SK-N-SH (cell line): ENCODE results near the gene PASK. TPM values are rescaled to one million over a fixed set of nuclear protein-coding genes. Genes with fewer than 3 reads are reported as not detected.

Experiments
- CTCF ChIA-PET: fragments of 300-600, 350-600 bp; formaldehyde crosslinking; extraction: SDS; loops from one replicate; lab custom pipeline; 2021; lab: Yijun Ruan, JAX
- POLR2A ChIA-PET: fragments of 350-600 bp; sonication (Branson Sonifier 250); formaldehyde crosslinking; extraction: SDS; loops from one replicate; lab custom pipeline; 2020; ENCODE audit warnings: antibody characterized with exemption, inconsistent platforms; lab: Yijun Ruan, JAX
- DNase-seq: peaks from one replicate; pipeline ENCODE4 v3.0.0; 2012
- H2AFZ ChIP-seq: fragments of 200-600 bp; sonication (generic); 2 replicates; pipeline ENCODE4 v1.8.1; 2016; ENCODE audit warnings: antibody characterized with exemption, mild to moderate bottlenecking, low read depth
- H3F3A ChIP-seq: fragments of 200-600 bp; sonication (generic); replicated peaks from 2 replicates; pipeline ENCODE3; 2016; ENCODE audit warnings: antibody characterized with exemption, mild to moderate bottlenecking; ENCODE audit not compliant: insufficient read depth
- H3K27ac ChIP-seq, 2 experiments: fragments of 200-500 bp in 1 of 2; fragments of 200-600 bp in 1 of 2; sonication (Bioruptor generic) in 1 of 2; sonication (generic), shearing (Covaris generic) in 1 of 2; 2 replicates each; pipeline versions ENCODE4 v1.5.1 to v1.6.1; 2014 to 2016; ENCODE audit warnings: low read depth in 2 of 2, inconsistent platforms in 1 of 2, low read length in 1 of 2, mild to moderate bottlenecking in 1 of 2, mixed read lengths in 1 of 2
- H3K27me3 ChIP-seq: fragments of 200-600 bp; sonication (generic), shearing (Covaris generic); 2 replicates; pipeline ENCODE4 v1.6.1; 2016; ENCODE audit warnings: mixed run types; ENCODE audit not compliant: insufficient read depth
- H3K36me3 ChIP-seq, 2 experiments: fragments of 200-500 bp in 1 of 2; fragments of 200-600 bp in 1 of 2; sonication (Bioruptor generic) in 1 of 2; sonication (generic) in 1 of 2; replicated peaks in 1 of 2; 2 replicates each; pipeline versions ENCODE3 to v1.5.1; 2014 to 2016; ENCODE audit warnings: low read length in 1 of 2, mild to moderate bottlenecking in 1 of 2; ENCODE audit not compliant: insufficient read depth in 2 of 2, control insufficient read depth in 1 of 2
- H3K4me1 ChIP-seq, 2 experiments: fragments of 200-500 bp in 1 of 2; fragments of 200-600 bp in 1 of 2; sonication (Bioruptor generic) in 1 of 2; sonication (generic), shearing (Covaris generic) in 1 of 2; 2 replicates each; pipeline versions ENCODE4 v1.5.1 to v1.6.1; 2014 to 2016; ENCODE audit warnings: low read depth in 1 of 2, low read length in 1 of 2, mixed run types in 1 of 2; ENCODE audit not compliant: insufficient read depth in 2 of 2, control insufficient read depth in 1 of 2
- H3K4me2 ChIP-seq: fragments of 200-600 bp; sonication (generic), shearing (Covaris generic); 2 replicates; pipeline ENCODE4 v1.6.1; 2017; ENCODE audit warnings: mixed run types
- H3K4me3 ChIP-seq, 2 experiments: fragments of 200-500 bp in 1 of 2; fragments of 200-600 bp in 1 of 2; sonication (Bioruptor generic) in 1 of 2; sonication (generic), shearing (Covaris generic) in 1 of 2; 2 replicates each; pipeline versions ENCODE4 v1.5.1 to v1.8.1; 2014 to 2016; ENCODE audit warnings: low read depth in 2 of 2, inconsistent platforms in 1 of 2, low read length in 1 of 2, mild to moderate bottlenecking in 1 of 2, mixed read lengths in 1 of 2, moderate library complexity in 1 of 2
- H3K79me2 ChIP-seq: fragments of 200-600 bp; sonication (generic); 2 replicates; pipeline ENCODE4 v1.8.1; 2017; ENCODE audit warnings: mild to moderate bottlenecking; ENCODE audit not compliant: insufficient read depth
- H3K9ac ChIP-seq: fragments of 200-600 bp; sonication (generic); 2 replicates; pipeline ENCODE4 v1.6.1; 2017; ENCODE audit warnings: mixed run types
- H3K9me2 ChIP-seq: fragments of 200-600 bp; sonication (generic); 2 replicates; pipeline ENCODE4 v1.6.1; 2017; ENCODE audit warnings: mixed run types
- H3K9me3 ChIP-seq: fragments of 200-600 bp; sonication (generic); 2 replicates; pipeline ENCODE4 v1.6.1; 2017; ENCODE audit warnings: mixed run types, mild to moderate bottlenecking, moderate library complexity
- H4K20me1 ChIP-seq: fragments of 200-600 bp; sonication (generic); 2 replicates; pipeline ENCODE4 v1.6.1; 2017; ENCODE audit warnings: mild to moderate bottlenecking, mixed run types; ENCODE audit not compliant: insufficient read depth
- CHD2 ChIP-seq: fragments of 150-350 bp; IDR thresholded peaks from 2 replicates; pipeline ENCODE4 v1.6.1; 2018; ENCODE audit warnings: low read length; ENCODE audit not compliant: partially characterized antibody
- ELF1 ChIP-seq: IDR thresholded peaks from 2 replicates; pipeline ENCODE4 v1.4.0; 2012
- EP300 ChIP-seq, 2 experiments: IDR thresholded peaks; 2 replicates each; pipeline versions ENCODE4 v1.4.0 to v1.6.1; 2012; ENCODE audit warnings: borderline replicate concordance in 1 of 2, low read depth in 1 of 2, low read length in 1 of 2
- FOXJ3 ChIP-seq: sonication (generic); formaldehyde crosslinking; IDR thresholded peaks from 2 replicates; pipeline ENCODE4 v1.5.1; 2020; ENCODE audit warnings: mild to moderate bottlenecking, missing genetic modification reagents
- GABPA ChIP-seq: IDR thresholded peaks from 2 replicates; pipeline ENCODE4 v1.4.0; 2012; ENCODE audit warnings: low read depth, mild to moderate bottlenecking
- MAX ChIP-seq: IDR thresholded peaks from 2 replicates; pipeline ENCODE4 v1.4.0; 2012; ENCODE audit warnings: low read depth
- NFIC ChIP-seq: IDR thresholded peaks from 2 replicates; pipeline ENCODE4 v1.4.0; 2012; ENCODE audit warnings: borderline replicate concordance
- NRF1 ChIP-seq: IDR thresholded peaks from 2 replicates; pipeline ENCODE4 v1.6.1; 2012; ENCODE audit warnings: low read depth, mild to moderate bottlenecking, low read length
- RCOR1 ChIP-seq: fragments of 150-350 bp; IDR thresholded peaks from 2 replicates; pipeline ENCODE4 v1.6.1; 2017; ENCODE audit warnings: antibody characterized with exemption, low read length
- RFX5 ChIP-seq: IDR thresholded peaks from 2 replicates; pipeline ENCODE4 v1.6.1; 2012; ENCODE audit warnings: mild to moderate bottlenecking, improper control_type of control experiment, low read length
- SIN3A ChIP-seq: IDR thresholded peaks from 2 replicates; pipeline ENCODE4 v1.6.1; 2012; ENCODE audit warnings: low read depth, mild to moderate bottlenecking, low read length, moderate library complexity, borderline replicate concordance
- TEAD4 ChIP-seq: IDR thresholded peaks from 2 replicates; pipeline ENCODE4 v1.4.0; 2012; ENCODE audit warnings: mild to moderate bottlenecking, borderline replicate concordance; ENCODE audit not compliant: insufficient read depth
- USF2 ChIP-seq: fragments of 150-350 bp; IDR thresholded peaks from 2 replicates; pipeline ENCODE4 v1.6.1; 2017; ENCODE audit warnings: antibody characterized with exemption, low read length, low read depth, borderline replicate concordance
- WGBS: methylation state at CpG from one replicate; pipeline ENCODE4 v1.1.6; 2017; ENCODE audit warnings: low lambda C conversion rate; 5-methylcytosine and 5-hydroxymethylcytosine counted together
- polyA plus RNA-seq, 3 experiments: library from polyadenylated mRNA; depleted of rRNA; stranded (reverse); fragments of >200 nt; gene quantifications; 2 replicates each; pipeline ENCODE4 v1.2.3, GENCODE V29; 2012
- TF ChIP-seq, protein P1 (sequence below): fragments of 200-600 bp; sonication (generic); IDR thresholded peaks from 2 replicates; pipeline ENCODE4 v1.6.1; 2017; ENCODE audit warnings: antibody characterized with exemption, mild to moderate bottlenecking, moderate library complexity
- TF ChIP-seq, protein P2 (sequence below): fragments of 150-350 bp; IDR thresholded peaks from 2 replicates; pipeline ENCODE4 v1.6.1; 2016; ENCODE audit warnings: mild to moderate bottlenecking, low read depth, low read length
- TF ChIP-seq, protein P3 (sequence below): IDR thresholded peaks from 2 replicates; pipeline ENCODE4; 2012
- TF ChIP-seq, protein P4 (sequence below): IDR thresholded peaks from 2 replicates; pipeline ENCODE4 v1.6.1; 2012; ENCODE audit warnings: mild to moderate bottlenecking, low read depth, low read length, moderate library complexity
- TF ChIP-seq, protein P5 (sequence below): IDR thresholded peaks from 2 replicates; pipeline ENCODE4 v1.4.0; 2012; ENCODE audit warnings: low read depth, borderline replicate concordance

PASK gene
- polyA plus RNA-seq, 1 of the 3 experiments (the other 2 are of a cell fraction) = 6.3 TPM

GRCh38 chr2:241134711-241135110 is 14.6 kb downstream of the PASK start:
- DNase-seq = no peak
- POLR2A ChIA-PET = no interaction called here
- Histone ChIP-seq H3F3A (no peaks in the 10 kb centered on the region), H3K27me3 (no peaks in the 10 kb centered on the region), H4K20me1 (no peaks in the 10 kb centered on the region), H3K4me2 (no peak overlapping the region), H3K9ac (no peak overlapping the region), H2AFZ (no peak overlapping the region), H3K4me1 (no peaks in the 10 kb centered on the region), H3K9me3 (no peaks in the 10 kb centered on the region), H3K4me3 (no peak overlapping the region), H3K9me2 (no peaks in the 10 kb centered on the region), H3K36me3 (no peaks in the 10 kb centered on the region), H3K27ac (no peak overlapping the region), H3K79me2 (no peaks in the 10 kb centered on the region)
- TF ChIP-seq TEAD4 (no peak), EP300 (IDR thresholded peaks at IDR 0.05; ENCODE audit: borderline replicate concordance in 1 of 2, low read depth in 1 of 2, low read length in 1 of 2) (no peak), MAX (no peak), RFX5 (no peak), NFIC (no peak), RCOR1 (no peak), ELF1 (no peak), FOXJ3 (CRISPR knock-in tag) (no peak), GABPA (no peak), SIN3A (no peak), USF2 (no peak), CHD2 (no peak), NRF1 (no peak)
- TF ChIP-seq, protein P1, sequence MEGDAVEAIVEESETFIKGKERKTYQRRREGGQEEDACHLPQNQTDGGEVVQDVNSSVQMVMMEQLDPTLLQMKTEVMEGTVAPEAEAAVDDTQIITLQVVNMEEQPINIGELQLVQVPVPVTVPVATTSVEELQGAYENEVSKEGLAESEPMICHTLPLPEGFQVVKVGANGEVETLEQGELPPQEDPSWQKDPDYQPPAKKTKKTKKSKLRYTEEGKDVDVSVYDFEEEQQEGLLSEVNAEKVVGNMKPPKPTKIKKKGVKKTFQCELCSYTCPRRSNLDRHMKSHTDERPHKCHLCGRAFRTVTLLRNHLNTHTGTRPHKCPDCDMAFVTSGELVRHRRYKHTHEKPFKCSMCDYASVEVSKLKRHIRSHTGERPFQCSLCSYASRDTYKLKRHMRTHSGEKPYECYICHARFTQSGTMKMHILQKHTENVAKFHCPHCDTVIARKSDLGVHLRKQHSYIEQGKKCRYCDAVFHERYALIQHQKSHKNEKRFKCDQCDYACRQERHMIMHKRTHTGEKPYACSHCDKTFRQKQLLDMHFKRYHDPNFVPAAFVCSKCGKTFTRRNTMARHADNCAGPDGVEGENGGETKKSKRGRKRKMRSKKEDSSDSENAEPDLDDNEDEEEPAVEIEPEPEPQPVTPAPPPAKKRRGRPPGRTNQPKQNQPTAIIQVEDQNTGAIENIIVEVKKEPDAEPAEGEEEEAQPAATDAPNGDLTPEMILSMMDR = no peak
- TF ChIP-seq, protein P2, sequence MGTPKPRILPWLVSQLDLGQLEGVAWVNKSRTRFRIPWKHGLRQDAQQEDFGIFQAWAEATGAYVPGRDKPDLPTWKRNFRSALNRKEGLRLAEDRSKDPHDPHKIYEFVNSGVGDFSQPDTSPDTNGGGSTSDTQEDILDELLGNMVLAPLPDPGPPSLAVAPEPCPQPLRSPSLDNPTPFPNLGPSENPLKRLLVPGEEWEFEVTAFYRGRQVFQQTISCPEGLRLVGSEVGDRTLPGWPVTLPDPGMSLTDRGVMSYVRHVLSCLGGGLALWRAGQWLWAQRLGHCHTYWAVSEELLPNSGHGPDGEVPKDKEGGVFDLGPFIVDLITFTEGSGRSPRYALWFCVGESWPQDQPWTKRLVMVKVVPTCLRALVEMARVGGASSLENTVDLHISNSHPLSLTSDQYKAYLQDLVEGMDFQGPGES = no peak
- TF ChIP-seq, protein P3, sequence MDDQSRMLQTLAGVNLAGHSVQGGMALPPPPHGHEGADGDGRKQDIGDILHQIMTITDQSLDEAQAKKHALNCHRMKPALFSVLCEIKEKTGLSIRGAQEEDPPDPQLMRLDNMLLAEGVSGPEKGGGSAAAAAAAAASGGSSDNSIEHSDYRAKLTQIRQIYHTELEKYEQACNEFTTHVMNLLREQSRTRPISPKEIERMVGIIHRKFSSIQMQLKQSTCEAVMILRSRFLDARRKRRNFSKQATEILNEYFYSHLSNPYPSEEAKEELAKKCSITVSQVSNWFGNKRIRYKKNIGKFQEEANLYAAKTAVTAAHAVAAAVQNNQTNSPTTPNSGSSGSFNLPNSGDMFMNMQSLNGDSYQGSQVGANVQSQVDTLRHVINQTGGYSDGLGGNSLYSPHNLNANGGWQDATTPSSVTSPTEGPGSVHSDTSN = no peak
- TF ChIP-seq, protein P4, sequence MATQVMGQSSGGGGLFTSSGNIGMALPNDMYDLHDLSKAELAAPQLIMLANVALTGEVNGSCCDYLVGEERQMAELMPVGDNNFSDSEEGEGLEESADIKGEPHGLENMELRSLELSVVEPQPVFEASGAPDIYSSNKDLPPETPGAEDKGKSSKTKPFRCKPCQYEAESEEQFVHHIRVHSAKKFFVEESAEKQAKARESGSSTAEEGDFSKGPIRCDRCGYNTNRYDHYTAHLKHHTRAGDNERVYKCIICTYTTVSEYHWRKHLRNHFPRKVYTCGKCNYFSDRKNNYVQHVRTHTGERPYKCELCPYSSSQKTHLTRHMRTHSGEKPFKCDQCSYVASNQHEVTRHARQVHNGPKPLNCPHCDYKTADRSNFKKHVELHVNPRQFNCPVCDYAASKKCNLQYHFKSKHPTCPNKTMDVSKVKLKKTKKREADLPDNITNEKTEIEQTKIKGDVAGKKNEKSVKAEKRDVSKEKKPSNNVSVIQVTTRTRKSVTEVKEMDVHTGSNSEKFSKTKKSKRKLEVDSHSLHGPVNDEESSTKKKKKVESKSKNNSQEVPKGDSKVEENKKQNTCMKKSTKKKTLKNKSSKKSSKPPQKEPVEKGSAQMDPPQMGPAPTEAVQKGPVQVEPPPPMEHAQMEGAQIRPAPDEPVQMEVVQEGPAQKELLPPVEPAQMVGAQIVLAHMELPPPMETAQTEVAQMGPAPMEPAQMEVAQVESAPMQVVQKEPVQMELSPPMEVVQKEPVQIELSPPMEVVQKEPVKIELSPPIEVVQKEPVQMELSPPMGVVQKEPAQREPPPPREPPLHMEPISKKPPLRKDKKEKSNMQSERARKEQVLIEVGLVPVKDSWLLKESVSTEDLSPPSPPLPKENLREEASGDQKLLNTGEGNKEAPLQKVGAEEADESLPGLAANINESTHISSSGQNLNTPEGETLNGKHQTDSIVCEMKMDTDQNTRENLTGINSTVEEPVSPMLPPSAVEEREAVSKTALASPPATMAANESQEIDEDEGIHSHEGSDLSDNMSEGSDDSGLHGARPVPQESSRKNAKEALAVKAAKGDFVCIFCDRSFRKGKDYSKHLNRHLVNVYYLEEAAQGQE = no peak
- TF ChIP-seq, protein P5, sequence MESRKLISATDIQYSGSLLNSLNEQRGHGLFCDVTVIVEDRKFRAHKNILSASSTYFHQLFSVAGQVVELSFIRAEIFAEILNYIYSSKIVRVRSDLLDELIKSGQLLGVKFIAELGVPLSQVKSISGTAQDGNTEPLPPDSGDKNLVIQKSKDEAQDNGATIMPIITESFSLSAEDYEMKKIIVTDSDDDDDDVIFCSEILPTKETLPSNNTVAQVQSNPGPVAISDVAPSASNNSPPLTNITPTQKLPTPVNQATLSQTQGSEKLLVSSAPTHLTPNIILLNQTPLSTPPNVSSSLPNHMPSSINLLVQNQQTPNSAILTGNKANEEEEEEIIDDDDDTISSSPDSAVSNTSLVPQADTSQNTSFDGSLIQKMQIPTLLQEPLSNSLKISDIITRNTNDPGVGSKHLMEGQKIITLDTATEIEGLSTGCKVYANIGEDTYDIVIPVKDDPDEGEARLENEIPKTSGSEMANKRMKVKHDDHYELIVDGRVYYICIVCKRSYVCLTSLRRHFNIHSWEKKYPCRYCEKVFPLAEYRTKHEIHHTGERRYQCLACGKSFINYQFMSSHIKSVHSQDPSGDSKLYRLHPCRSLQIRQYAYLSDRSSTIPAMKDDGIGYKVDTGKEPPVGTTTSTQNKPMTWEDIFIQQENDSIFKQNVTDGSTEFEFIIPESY = no peak
- 100% methylated on average over 2 of the region's 7 CpGs for WGBS
- CTCF ChIA-PET = no interaction called here
